ENCODE measurements around the gene SPINK4. TPM values are rescaled to one million over a fixed set of nuclear protein-coding genes. Genes with fewer than 3 reads are reported as not detected.

SPINK4 gene
- total RNA-seq, 1 donor from 2014 or later = not detected

DNA sequence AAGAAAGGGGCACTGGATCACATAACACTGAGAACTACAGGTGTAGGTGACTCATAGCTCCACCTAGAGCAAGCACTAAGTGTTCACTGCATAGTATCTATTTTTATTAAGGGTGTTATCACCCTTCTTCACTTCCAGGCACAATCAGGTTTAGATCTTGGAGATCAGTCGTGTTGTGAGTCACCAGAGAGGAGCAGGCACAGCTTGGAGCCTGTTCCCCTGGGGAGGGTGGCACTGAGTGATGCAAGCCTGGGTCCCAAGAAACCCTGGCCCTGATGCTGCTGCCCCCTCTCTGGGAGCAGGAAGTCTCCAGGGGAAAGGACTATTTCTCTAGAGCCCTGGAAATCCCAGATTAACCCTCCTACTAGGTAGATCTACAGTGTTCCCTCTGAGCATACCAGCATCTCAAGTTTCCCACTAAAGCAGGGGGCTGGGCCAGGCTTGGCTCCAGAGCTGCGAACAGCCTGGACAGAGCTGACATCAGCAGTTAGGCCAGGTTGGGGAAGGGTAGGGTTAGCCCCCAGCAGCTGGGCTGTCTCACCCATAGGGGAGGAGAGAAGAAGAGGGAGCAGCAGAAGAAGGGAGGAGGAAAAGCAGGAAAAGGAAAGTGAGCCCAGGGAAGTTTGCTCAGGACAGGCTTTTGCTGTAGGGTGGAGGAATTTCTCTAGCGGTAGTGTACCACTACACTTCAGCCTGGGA is 28.1 kb upstream of the SPINK4 start:
- no peak overlapping the region for H3K4me3 ChIP-seq
- ATAC-seq = peak; percentile 51
- no peak overlapping the region for H3K27ac ChIP-seq
- no peak for DNase-seq
- TF ChIP-seq, protein P1, sequence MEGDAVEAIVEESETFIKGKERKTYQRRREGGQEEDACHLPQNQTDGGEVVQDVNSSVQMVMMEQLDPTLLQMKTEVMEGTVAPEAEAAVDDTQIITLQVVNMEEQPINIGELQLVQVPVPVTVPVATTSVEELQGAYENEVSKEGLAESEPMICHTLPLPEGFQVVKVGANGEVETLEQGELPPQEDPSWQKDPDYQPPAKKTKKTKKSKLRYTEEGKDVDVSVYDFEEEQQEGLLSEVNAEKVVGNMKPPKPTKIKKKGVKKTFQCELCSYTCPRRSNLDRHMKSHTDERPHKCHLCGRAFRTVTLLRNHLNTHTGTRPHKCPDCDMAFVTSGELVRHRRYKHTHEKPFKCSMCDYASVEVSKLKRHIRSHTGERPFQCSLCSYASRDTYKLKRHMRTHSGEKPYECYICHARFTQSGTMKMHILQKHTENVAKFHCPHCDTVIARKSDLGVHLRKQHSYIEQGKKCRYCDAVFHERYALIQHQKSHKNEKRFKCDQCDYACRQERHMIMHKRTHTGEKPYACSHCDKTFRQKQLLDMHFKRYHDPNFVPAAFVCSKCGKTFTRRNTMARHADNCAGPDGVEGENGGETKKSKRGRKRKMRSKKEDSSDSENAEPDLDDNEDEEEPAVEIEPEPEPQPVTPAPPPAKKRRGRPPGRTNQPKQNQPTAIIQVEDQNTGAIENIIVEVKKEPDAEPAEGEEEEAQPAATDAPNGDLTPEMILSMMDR (IDR thresholded peaks at IDR 0.05) = no peak
- intact Hi-C loops (cut with DNase I) = no loop called here
- H3K4me1 ChIP-seq = no peaks in the 10 kb centered on the region
- H3K36me3 ChIP-seq = no peaks in the 10 kb centered on the region
- no peaks in the 10 kb centered on the region for H3K9me3 ChIP-seq
- H3K27me3 ChIP-seq = no peaks in the 10 kb centered on the region

DNA sequence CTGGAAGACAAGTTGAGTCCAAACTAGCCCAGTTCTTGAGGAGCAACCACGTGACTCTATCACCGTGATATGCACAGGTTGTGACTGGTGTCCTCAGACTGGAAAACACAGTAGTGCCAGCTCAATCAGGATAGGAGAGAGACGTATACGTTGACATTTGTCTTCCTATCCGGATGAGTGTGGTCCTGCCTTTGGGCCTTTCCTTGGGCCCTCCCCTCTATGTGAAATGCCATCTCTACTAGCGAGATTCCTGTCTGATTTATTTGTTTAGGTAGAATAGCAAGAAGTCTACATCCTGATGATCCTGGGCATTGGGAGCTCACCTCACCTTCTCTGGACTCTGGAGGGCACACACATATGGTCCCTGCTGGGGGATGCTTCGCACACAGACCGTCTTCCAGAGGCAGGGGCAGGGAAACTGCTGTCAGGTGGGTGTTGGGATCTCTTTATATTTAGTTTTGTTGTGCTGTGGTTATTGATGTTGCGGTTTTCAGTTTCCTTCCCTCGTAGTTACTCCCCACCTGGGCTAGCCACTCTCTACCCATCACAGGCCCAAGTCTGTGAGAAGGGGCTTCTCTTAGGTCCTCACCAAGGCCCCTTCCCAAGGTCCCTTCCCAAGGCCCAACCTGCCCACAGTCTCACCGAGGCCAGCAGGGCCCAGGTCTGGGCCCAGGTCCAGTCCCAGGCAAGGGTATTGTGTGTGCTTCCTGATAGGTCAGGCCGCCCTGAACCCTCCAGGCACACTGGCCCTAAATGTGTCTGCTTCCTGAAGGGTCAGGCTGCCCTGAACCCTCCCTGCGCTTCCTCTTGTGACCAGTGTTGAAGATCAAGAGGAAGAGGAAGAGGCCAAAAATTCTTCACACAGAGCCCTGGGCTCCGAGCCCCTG is 19.0 kb upstream of the SPINK4 start:
- DNase-seq = no peak
- peaks cover 6% of the 10 kb centered on the region for H3K4me1 ChIP-seq
- intact Hi-C loops (cut with DNase I) = no loop called here

GRCh38 chr9:33221568-33221884 is 18.4 kb upstream of the SPINK4 start:
- no peak for ATAC-seq
- intact Hi-C loops (cut with DNase I) = no loop called here
- no peak for DNase-seq

More for the DNA sequence above, 19.0 kb upstream of the SPINK4 start:
- ATAC-seq = peak; percentile 74
- Histone ChIP-seq H3K9me3 (no peaks in the 10 kb centered on the region), H3K27ac (no peak overlapping the region), H3K36me3 (no peaks in the 10 kb centered on the region), H3K4me3 (no peak overlapping the region), H3K27me3 (no peaks in the 10 kb centered on the region)
- TF ChIP-seq, protein P1 (IDR thresholded peaks at IDR 0.05) = no peak

DNA sequence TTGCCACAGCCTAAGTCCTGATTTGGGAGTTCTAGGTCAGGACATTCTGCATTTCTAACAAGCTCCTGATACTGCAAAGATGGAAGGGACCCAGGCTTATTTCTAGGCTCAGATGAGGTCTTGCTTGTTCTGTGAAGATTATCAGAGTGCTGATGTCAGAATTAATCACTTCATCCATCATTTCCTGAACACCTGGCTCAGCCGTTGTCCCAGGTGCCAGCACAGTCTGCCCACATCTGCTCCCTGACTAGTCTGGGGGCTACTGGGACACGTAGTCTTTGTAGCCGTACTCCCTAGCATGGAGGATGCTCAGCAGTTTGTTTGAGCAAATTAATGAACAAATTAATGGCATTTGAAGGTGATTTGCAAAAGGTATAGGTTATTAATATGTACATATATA is 17.9 kb upstream of the SPINK4 start:
- Histone ChIP-seq H3K27me3 (no peaks in the 10 kb centered on the region), H3K27ac (no peak overlapping the region), H3K36me3 (no peaks in the 10 kb centered on the region), H3K9me3 (no peaks in the 10 kb centered on the region), H3K4me1 (peaks cover 9% of the 10 kb centered on the region), H3K4me3 (no peak overlapping the region)
- ATAC-seq = no peak
- TF ChIP-seq, protein P1 (IDR thresholded peaks at IDR 0.05) = no peak
- intact Hi-C loops (cut with DNase I) = no loop called here
- DNase-seq = no peak

More at GRCh38 chr9:33221568-33221884, 18.4 kb upstream of the SPINK4 start:
- no peaks in the 10 kb centered on the region for H3K27me3 ChIP-seq
- H3K4me3 ChIP-seq = no peak overlapping the region
- TF ChIP-seq, protein P1 (IDR thresholded peaks at IDR 0.05) = no peak
- H3K36me3 ChIP-seq = no peaks in the 10 kb centered on the region
- no peaks in the 10 kb centered on the region for H3K9me3 ChIP-seq
- H3K27ac ChIP-seq = no peak overlapping the region
- H3K4me1 ChIP-seq = peaks cover 9% of the 10 kb centered on the region

- Histone ChIP-seq H3K9me3 (no peaks in the 10 kb centered on the region), H3K36me3 (no peaks in the 10 kb centered on the region), H3K4me3 (no peak overlapping the region), H3K4me1 (peaks cover 9% of the 10 kb centered on the region), H3K27ac (no peak overlapping the region), H3K27me3 (no peaks in the 10 kb centered on the region)
- ATAC-seq = no peak
- TF ChIP-seq, protein P1 (IDR thresholded peaks at IDR 0.05) = no peak
- DNase-seq = no peak
- intact Hi-C loops (cut with DNase I) = no loop called here
These were observed 16.3 kb upstream of the SPINK4 start for GRCh38 chr9:33223696-33224095.
